H1 (cell line): ENCODE results near the gene TMEM145. TPM values are rescaled to one million over a fixed set of nuclear protein-coding genes. Genes with fewer than 3 reads are reported as not detected.

ENCODE experiments used
- CTCF ChIA-PET: fragments of 300-600 bp; sonication (Branson Sonifier 250); formaldehyde crosslinking; loops from one replicate; lab custom pipeline; 2021; ENCODE audit not compliant: partially characterized antibody; lab: Charles Lee
- POLR2A ChIA-PET: fragments of 300-600 bp; sonication (Branson Sonifier 250); formaldehyde crosslinking; loops from one replicate; lab custom pipeline; 2021; ENCODE audit warnings: inconsistent platforms; ENCODE audit not compliant: partially characterized antibody; lab: Charles Lee
- DNase-seq, 2 experiments: peaks; one replicate each; pipeline versions ENCODE4 v3.0.0 to v3.0.0-alpha.2; 2010 to 2022; ENCODE audit warnings: low spot score in 2 of 2, low read depth in 1 of 2, mixed read lengths in 1 of 2
- FAIRE-seq: peaks from 2 replicates; lab custom pipeline; 2011; peaks lifted over from hg19 to GRCh38; lab: Jason Lieb, UNC
- H2AFZ ChIP-seq: 2 replicates; pipeline ENCODE4 v1.8.1; 2012; ENCODE audit warnings: low read length, inconsistent platforms
- H2AK5ac ChIP-seq: 2 replicates; pipeline ENCODE4 v1.6.1; 2013; ENCODE audit warnings: low read depth, low read length
- H2BK120ac ChIP-seq: replicated peaks from 2 replicates; pipeline ENCODE3; 2013; ENCODE audit warnings: low read depth, low read length, inconsistent platforms
- H2BK12ac ChIP-seq: 2 replicates; pipeline ENCODE4 v1.6.1; 2013; ENCODE audit warnings: low read depth, low read length
- H2BK15ac ChIP-seq: 2 replicates; pipeline ENCODE4 v1.6.1; 2013; ENCODE audit warnings: low read length
- H2BK20ac ChIP-seq: 2 replicates; pipeline ENCODE4 v1.6.1; 2013; ENCODE audit warnings: low read length
- H2BK5ac ChIP-seq: 2 replicates; pipeline ENCODE4 v1.6.1; 2013; ENCODE audit warnings: low read depth, low read length
- H3K14ac ChIP-seq: 2 replicates; pipeline ENCODE4 v1.6.1; 2013; ENCODE audit warnings: inconsistent platforms; ENCODE audit not compliant: insufficient read length
- H3K18ac ChIP-seq: 2 replicates; pipeline ENCODE4 v1.6.1; 2013; ENCODE audit warnings: low read length; ENCODE audit errors: extremely low read depth
- H3K23ac ChIP-seq: 2 replicates; pipeline ENCODE4 v1.6.1; 2013; ENCODE audit warnings: inconsistent platforms; ENCODE audit not compliant: insufficient read length
- H3K23me2 ChIP-seq: 2 replicates; pipeline ENCODE4 v1.6.1; 2013; ENCODE audit warnings: low read depth, low read length
- H3K27ac ChIP-seq: 2 replicates; pipeline ENCODE4 v1.6.1; 2011; ENCODE audit warnings: low read depth, low read length, inconsistent platforms
- H3K27me3 ChIP-seq, 4 experiments: replicated peaks in 1 of 4; 1 replicate in 1 of 4; 2 replicates in 3 of 4; pipeline versions ENCODE4 v1.6.1 to v1.8.1; 2011 to 2013; ENCODE audit warnings: low read length in 3 of 4, mild to moderate bottlenecking in 3 of 4, inconsistent platforms in 2 of 4, mixed read lengths in 2 of 4, moderate library complexity in 1 of 4; ENCODE audit not compliant: control insufficient read depth in 3 of 4, insufficient read depth in 3 of 4; ENCODE audit errors: extremely low read depth in 1 of 4
- H3K36me3 ChIP-seq, 4 experiments: 2 replicates each; pipeline versions ENCODE4 v1.6.1 to v1.8.1; 2011 to 2013; ENCODE audit warnings: mild to moderate bottlenecking in 4 of 4, low read length in 3 of 4, moderate library complexity in 2 of 4, control low read depth in 1 of 4, inconsistent platforms in 1 of 4; ENCODE audit not compliant: insufficient read depth in 4 of 4, control insufficient read depth in 2 of 4
- H3K4ac ChIP-seq: replicated peaks from 2 replicates; pipeline ENCODE3; 2013; ENCODE audit warnings: low read length, low read depth, mixed read lengths, inconsistent platforms; ENCODE audit not compliant: insufficient read length
- H3K4me1 ChIP-seq, 4 experiments: replicated peaks in 1 of 4; 1 replicate in 1 of 4; 2 replicates in 3 of 4; pipeline versions ENCODE4 v1.6.1 to v1.8.1; 2011 to 2013; ENCODE audit warnings: low read length in 3 of 4, inconsistent platforms in 2 of 4, mixed read lengths in 1 of 4; ENCODE audit not compliant: insufficient read depth in 4 of 4, control insufficient read depth in 3 of 4
- H3K4me2 ChIP-seq, 2 experiments: 2 replicates each; pipeline versions ENCODE4 v1.6.1 to v1.8.1; 2011 to 2013; ENCODE audit warnings: low read depth in 2 of 2, low read length in 2 of 2, control low read depth in 1 of 2, inconsistent platforms in 1 of 2, mild to moderate bottlenecking in 1 of 2; ENCODE audit not compliant: insufficient read depth in 1 of 2
- H3K4me3 ChIP-seq, 4 experiments: fragments of 200-600, 300-600 bp in 1 of 4; sonication (generic), shearing (Covaris generic), sonication (Bioruptor Twin) in 1 of 4; 2 replicates each; pipeline versions ENCODE4 v1.5.1 to v1.8.1; 2011 to 2016; ENCODE audit warnings: low read length in 4 of 4, low read depth in 3 of 4, control low read depth in 2 of 4, inconsistent platforms in 2 of 4, mild to moderate bottlenecking in 2 of 4, mixed read lengths in 1 of 4, moderate library complexity in 1 of 4; ENCODE audit not compliant: insufficient read depth in 2 of 4; ENCODE audit errors: extremely low read depth in 1 of 4
- H3K56ac ChIP-seq: replicated peaks from 2 replicates; pipeline ENCODE3; 2013; ENCODE audit warnings: low read depth, mild to moderate bottlenecking, mixed read lengths, low read length, inconsistent platforms; ENCODE audit not compliant: insufficient read length
- H3K79me1 ChIP-seq: 2 replicates; pipeline ENCODE4 v1.6.1; 2013; ENCODE audit warnings: low read depth, low read length, control low read depth
- H3K79me2 ChIP-seq, 2 experiments: 2 replicates each; pipeline versions ENCODE4 v1.6.1 to v1.8.1; 2012 to 2013; ENCODE audit warnings: low read length in 2 of 2, mild to moderate bottlenecking in 2 of 2, inconsistent platforms in 1 of 2; ENCODE audit not compliant: insufficient read depth in 2 of 2, control insufficient read depth in 1 of 2
- H3K9ac ChIP-seq, 4 experiments: replicated peaks in 1 of 4; 1 replicate in 1 of 4; 2 replicates in 3 of 4; pipeline versions ENCODE4 v1.6.1 to v1.8.1; 2011 to 2013; ENCODE audit warnings: low read depth in 3 of 4, low read length in 3 of 4, control low read depth in 2 of 4, mild to moderate bottlenecking in 2 of 4, moderate library complexity in 2 of 4, inconsistent platforms in 1 of 4; ENCODE audit errors: extremely low read depth in 1 of 4
- H3K9me3 ChIP-seq, 2 experiments: 2 replicates each; pipeline versions ENCODE4 v1.6.1 to v1.8.1; 2012 to 2013; ENCODE audit warnings: mild to moderate bottlenecking in 2 of 2, moderate library complexity in 2 of 2, control low read depth in 1 of 2, inconsistent platforms in 1 of 2, low read depth in 1 of 2, low read length in 1 of 2, mixed read lengths in 1 of 2; ENCODE audit not compliant: insufficient read depth in 2 of 2
- H4K20me1 ChIP-seq, 2 experiments: replicated peaks in 1 of 2; 2 replicates each; pipeline versions ENCODE3 to v1.8.1; 2011 to 2013; ENCODE audit warnings: inconsistent platforms in 2 of 2, low read length in 2 of 2, mild to moderate bottlenecking in 1 of 2; ENCODE audit not compliant: insufficient read depth in 2 of 2, control insufficient read depth in 1 of 2
- H4K5ac ChIP-seq: 2 replicates; pipeline ENCODE4 v1.6.1; 2013; ENCODE audit warnings: low read length, low read depth, mixed read lengths, inconsistent platforms; ENCODE audit not compliant: insufficient read length
- H4K8ac ChIP-seq: 2 replicates; pipeline ENCODE4 v1.8.0; 2013; ENCODE audit warnings: mild to moderate bottlenecking, moderate library complexity, low read length, inconsistent platforms; ENCODE audit not compliant: insufficient read depth; ENCODE audit errors: extremely low read depth
- H4K91ac ChIP-seq: replicated peaks from 2 replicates; pipeline ENCODE3; 2013; ENCODE audit warnings: low read length, mixed read lengths, inconsistent platforms; ENCODE audit not compliant: insufficient read length
- BCL11A ChIP-seq, 2 experiments: IDR thresholded peaks; one replicate each; pipeline ENCODE4 v1.6.1; 2011; ENCODE audit warnings: low read depth in 2 of 2, low read length in 2 of 2, mild to moderate bottlenecking in 2 of 2
- BRCA1 ChIP-seq: IDR thresholded peaks from 2 replicates; pipeline ENCODE4 v1.6.1; 2012; ENCODE audit warnings: low read depth, low read length, improper control_type of control experiment
- CBX8 ChIP-seq: fragments of 300-800, 300-1000 bp; sonication (generic); IDR thresholded peaks from 2 replicates; pipeline ENCODE4 v1.7.1; 2016; ENCODE audit warnings: low read depth, low read length, borderline replicate concordance
- CREB1 ChIP-seq: IDR thresholded peaks from 2 replicates; pipeline ENCODE4 v1.6.1; 2012; ENCODE audit warnings: inconsistent platforms
- CTCF ChIP-seq, 3 experiments: IDR thresholded peaks; 1 replicate in 2 of 3; 2 replicates in 1 of 3; pipeline versions ENCODE4 v1.5.1 to v1.6.1; 2011; ENCODE audit warnings: low read length in 3 of 3, mild to moderate bottlenecking in 3 of 3, inconsistent platforms in 2 of 3, low read depth in 1 of 3, moderate library complexity in 1 of 3; ENCODE audit not compliant: insufficient read depth in 1 of 3; ENCODE audit errors: control extremely low read depth in 1 of 3
- EP300 ChIP-seq, 2 experiments: IDR thresholded peaks; 1 replicate in 1 of 2; 2 replicates in 1 of 2; pipeline ENCODE4 v1.6.1; 2011 to 2012; ENCODE audit warnings: low read depth in 2 of 2, low read length in 2 of 2, mild to moderate bottlenecking in 2 of 2, borderline replicate concordance in 1 of 2, inconsistent platforms in 1 of 2, moderate library complexity in 1 of 2
- KDM4A ChIP-seq: IDR thresholded peaks from one replicate; pipeline ENCODE4 v1.7.1; 2012; ENCODE audit warnings: low read depth, mild to moderate bottlenecking, moderate library complexity, low read length, inconsistent platforms; ENCODE audit not compliant: severe bottlenecking
- SIN3A ChIP-seq, 2 experiments: IDR thresholded peaks in 1 of 2; conservative IDR thresholded peaks in 1 of 2; 2 replicates each; pipeline ENCODE4 v1.6.1; 2011 to 2012; ENCODE audit warnings: low read length in 2 of 2, improper control_type of control experiment in 1 of 2, low read depth in 1 of 2, mild to moderate bottlenecking in 1 of 2
- SP4 ChIP-seq: IDR thresholded peaks from 2 replicates; pipeline ENCODE4 v1.6.1; 2012; ENCODE audit warnings: low read length, inconsistent platforms
- TAF1 ChIP-seq: IDR thresholded peaks from 2 replicates; pipeline ENCODE4 v1.6.1; 2011; ENCODE audit warnings: mild to moderate bottlenecking, low read depth, low read length
- TEAD4 ChIP-seq: IDR thresholded peaks from 2 replicates; pipeline ENCODE4 v1.6.1; 2012; ENCODE audit warnings: low read depth, low read length, inconsistent platforms, mixed read lengths
- WGBS, 2 experiments: shearing (Covaris generic) in 1 of 2; methylation state at CpG; one replicate each; pipeline versions ENCODE4 v1.1.6 to v1.1.7; 2013 to 2015; ENCODE audit warnings: low lambda C conversion rate in 2 of 2, mixed read lengths in 2 of 2, inconsistent platforms in 1 of 2, low coverage in 1 of 2, missing lambda C conversion rate in 1 of 2; ENCODE audit not compliant: insufficient replicate concordance in 2 of 2, insufficient coverage in 1 of 2, insufficient read length in 1 of 2; ENCODE audit errors: extremely low coverage in 1 of 2, missing lambda C conversion rate in 1 of 2; 5-methylcytosine and 5-hydroxymethylcytosine counted together
- polyA plus RNA-seq, 7 experiments: library from polyadenylated mRNA; depleted of rRNA in 3 of 7; stranded (reverse) in 5 of 7; unstranded in 2 of 7; fragments of >200 nt in 5 of 7; fragments of 200-250 nt in 2 of 7; gene quantifications; 1 replicate in 5 of 7; 2 replicates in 1 of 7; 4 replicates in 1 of 7; pipeline versions ENCODE4 v1.2.1 to v1.2.3, GENCODE V29; 2011 to 2013; ENCODE audit warnings: missing spikeins in 2 of 7, mixed read lengths in 2 of 7
- total RNA-seq: library from RNA; stranded (reverse); fragmentation: NEBNext Ultra II Directional; extraction: Animal tissue kit (Norgen Biotek cat#: 25700); gene quantifications from 2 replicates; pipeline ENCODE4 v1.2.1, GENCODE V29; 2021

Gene TMEM145
- total and polyA plus RNA-seq, 2 of the 8 experiments (the other 6 are each of a cell fraction or from before 2014, with no cell fraction given) = 2.3 to 4.7 TPM

GRCh38 chr19:42345191-42345812, 32.2 kb downstream of the TMEM145 start:
- Histone ChIP-seq H3K23ac (no peak overlapping the region), H3K4me1 (no peaks in the 10 kb centered on the region), H2BK5ac (no peak overlapping the region), H3K79me2 (no peaks in the 10 kb centered on the region), H4K91ac (no peak overlapping the region), H3K18ac (no peak overlapping the region), H3K27me3 (no peaks in the 10 kb centered on the region), H4K20me1 (no peaks in the 10 kb centered on the region), H3K9me3 (no peaks in the 10 kb centered on the region), H2BK15ac (no peak overlapping the region), H3K36me3 (peaks cover 0 to 6% (median 0%) of the 10 kb centered on the region in 4 experiments; a peak in 1 of 8 replicates), H3K4ac (no peak overlapping the region), H3K14ac (no peak overlapping the region), H2AFZ (no peak overlapping the region), H3K4me3 (no peak overlapping the region), H2BK120ac (no peak overlapping the region), H4K5ac (no peak overlapping the region), H3K79me1 (no peaks in the 10 kb centered on the region), H2AK5ac (no peak overlapping the region), H3K9ac (no peak overlapping the region), H3K56ac (no peak overlapping the region), H3K27ac (no peak overlapping the region), H2BK12ac (no peak overlapping the region), H3K23me2 (no peaks in the 10 kb centered on the region), H4K8ac (no peak overlapping the region), H2BK20ac (no peak overlapping the region), H3K4me2 (no peak overlapping the region)
- FAIRE-seq (no peak), DNase-seq (no peak)
- CTCF ChIA-PET = interaction anchor here (1.0 to 6.1 kb wide), 7 partner anchors 9 to 66 kb away, joined by 3 to 90 read pairs (median 4); no protein-coding TSS in a partner anchor
- 88% methylated on average over 6 of the region's 6 CpGs; no CpG with 5 or more reads in 1 of the 2 experiments for WGBS, 2 experiments
- POLR2A ChIA-PET = interaction anchor here (1.9 kb wide), 1 partner anchor 9 kb away, joined by 5 read pairs; no protein-coding TSS in a partner anchor
- TF ChIP-seq EP300 (IDR thresholded peaks at IDR 0.05; ENCODE audit: borderline replicate concordance in 1 of 2, low read depth in 2 of 2, low read length in 2 of 2) = no peak
- no peak for TF ChIP-seq CREB1
- TF ChIP-seq BRCA1 = no peak
- no peak for TF ChIP-seq CBX8
- no peak for TF ChIP-seq KDM4A
- TF ChIP-seq SIN3A (conservative IDR thresholded peaks at IDR 0.05 in 1 of 2, IDR thresholded peaks at IDR 0.05 in 1 of 2; ENCODE audit: low read depth in 1 of 2, low read length in 2 of 2) = no peak
- TF ChIP-seq BCL11A (IDR thresholded peaks at IDR 0.05; ENCODE audit: low read depth in 2 of 2, low read length in 2 of 2) = no peak
- TF ChIP-seq TAF1 = no peak
- no peak for TF ChIP-seq CTCF (IDR thresholded peaks at IDR 0.05; ENCODE audit: control extremely low read depth in 1 of 3, insufficient read depth in 1 of 3, low read depth in 1 of 3, low read length in 3 of 3)
- TF ChIP-seq SP4 = no peak
- TF ChIP-seq TEAD4 = no peak
